A673 (cell line): ENCODE data around the gene IPP. TPM values are rescaled to one million over a fixed set of nuclear protein-coding genes. Genes with fewer than 3 reads are reported as not detected.
"Not testable (repeated sequence)": the region's sequence is repeated elsewhere in the genome, so short reads cannot be mapped to it uniquely, and the experiment has no call there.

ENCODE experiments used
- BruUV-seq: library from RNA; stranded (reverse); fragments of 400-500 nt; replicated peaks from 2 replicates; lab custom pipeline; 2021; lab: Mats Ljungman, UMichigan
- CTCF ChIA-PET: fragments of 300-600 bp; sonication (Branson Sonifier 250); formaldehyde crosslinking; loops from one replicate; lab custom pipeline; 2022; ENCODE audit warnings: antibody characterized with exemption; lab: Charles Lee
- POLR2A ChIA-PET: fragments of 300-600 bp; sonication (Branson Sonifier 250); formaldehyde crosslinking; loops from one replicate; lab custom pipeline; 2022; ENCODE audit warnings: antibody characterized with exemption; ENCODE audit not compliant: low non-redundant PET; lab: Charles Lee
- DNase-seq: peaks from one replicate; pipeline ENCODE4 v3.0.0-alpha.2; 2015; ENCODE audit warnings: low spot score
- H3K27ac ChIP-seq: fragments of 200-600 bp; sonication (generic); 2 replicates; pipeline ENCODE4 v1.5.1; 2016; ENCODE audit warnings: mixed run types, low read depth, mild to moderate bottlenecking, mixed read lengths, antibody characterized with exemption, low read length; ENCODE audit not compliant: poor library complexity, severe bottlenecking
- H3K27me3 ChIP-seq: fragments of 200-600 bp; sonication (generic); replicated peaks from 2 replicates; pipeline ENCODE4 v1.6.1; 2017; ENCODE audit warnings: mixed run types, low read depth, mild to moderate bottlenecking, mixed read lengths, antibody characterized with exemption, low read length; ENCODE audit not compliant: insufficient read depth, poor library complexity
- H3K36me3 ChIP-seq: fragments of 200-600 bp; sonication (generic); 2 replicates; pipeline ENCODE4 v1.6.1; 2016; ENCODE audit warnings: mixed run types, mild to moderate bottlenecking, mixed read lengths, antibody characterized with exemption, low read length; ENCODE audit not compliant: insufficient read depth, poor library complexity, severe bottlenecking
- H3K4me1 ChIP-seq: fragments of 200-600 bp; sonication (generic); 2 replicates; pipeline ENCODE4 v1.6.1; 2017; ENCODE audit warnings: mixed run types, mild to moderate bottlenecking, mixed read lengths, antibody characterized with exemption, low read length; ENCODE audit not compliant: insufficient read depth, poor library complexity, severe bottlenecking
- H3K4me3 ChIP-seq: fragments of 200-600 bp; sonication (generic); 2 replicates; pipeline ENCODE4 v1.5.1; 2016; ENCODE audit warnings: low read depth, mixed run types, mild to moderate bottlenecking, mixed read lengths, low read length; ENCODE audit not compliant: poor library complexity, severe bottlenecking
- H3K9me3 ChIP-seq: fragments of 200-600 bp; sonication (generic); 2 replicates; pipeline ENCODE4 v1.6.1; 2016; ENCODE audit warnings: mixed run types, low read depth, mild to moderate bottlenecking, mixed read lengths, antibody characterized with exemption, low read length; ENCODE audit not compliant: poor library complexity, severe bottlenecking
- EZH2 ChIP-seq: fragments of 200-600 bp; sonication (generic); IDR thresholded peaks from 2 replicates; pipeline ENCODE4 v1.6.1; 2017; ENCODE audit warnings: borderline replicate concordance, low read depth, mild to moderate bottlenecking, mixed read lengths, antibody characterized with exemption, low read length; ENCODE audit not compliant: poor library complexity, severe bottlenecking
- intact Hi-C: fragments of 100-400 bp; cut with micrococcal nuclease; formaldehyde crosslinking; loops from one replicate; pipeline ENCODE4 v1.10.0; 2022; ENCODE audit not compliant: unreplicated experiment
- total RNA-seq: library from RNA; stranded (reverse); gene quantifications from 2 replicates; pipeline ENCODE4 v1.2.3, GENCODE V29; 2021
- TF ChIP-seq, protein P1 (sequence below): fragments of 300-800, 200-600 bp; sonication (generic); conservative IDR thresholded peaks from 2 replicates; pipeline ENCODE4 v1.5.1; 2017; ENCODE audit warnings: low read depth, mild to moderate bottlenecking, antibody characterized with exemption, low read length, moderate library complexity, mixed read lengths

IPP gene
- total RNA-seq, 1 experiment from 2014 or later: 15.7 TPM

DNA sequence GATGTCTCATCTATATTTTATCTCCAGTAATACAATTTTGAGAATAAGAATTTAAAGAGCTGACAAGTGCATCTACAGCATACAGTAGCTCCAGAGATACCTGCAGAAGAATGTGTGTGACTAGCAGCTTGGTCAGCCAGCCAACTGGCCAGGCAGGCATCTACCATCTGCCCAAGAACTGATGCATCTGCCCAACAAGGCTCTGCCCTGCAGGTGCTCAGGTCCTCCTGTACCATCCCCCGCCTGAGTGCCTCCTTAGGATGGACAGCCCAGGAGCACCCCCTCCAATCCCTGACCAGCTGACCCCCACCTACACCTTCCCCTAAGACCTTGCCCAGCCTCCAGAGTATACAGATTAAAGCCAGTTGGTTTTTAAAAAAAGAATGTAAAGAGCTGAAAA is 32.2 kb downstream of the IPP start:
- no peak for DNase-seq
- no TSS peak for BruUV-seq
- no peaks in the 10 kb centered on the region for H3K4me1 ChIP-seq
- intact Hi-C loops: no loop called here
- H3K27me3 ChIP-seq: no peaks in the 10 kb centered on the region
- ChIA-PET POLR2A (no interaction called here), CTCF (no interaction called here)
- H3K9me3 ChIP-seq: no peaks in the 10 kb centered on the region
- no peak for TF ChIP-seq EZH2
- TF ChIP-seq, protein P1, sequence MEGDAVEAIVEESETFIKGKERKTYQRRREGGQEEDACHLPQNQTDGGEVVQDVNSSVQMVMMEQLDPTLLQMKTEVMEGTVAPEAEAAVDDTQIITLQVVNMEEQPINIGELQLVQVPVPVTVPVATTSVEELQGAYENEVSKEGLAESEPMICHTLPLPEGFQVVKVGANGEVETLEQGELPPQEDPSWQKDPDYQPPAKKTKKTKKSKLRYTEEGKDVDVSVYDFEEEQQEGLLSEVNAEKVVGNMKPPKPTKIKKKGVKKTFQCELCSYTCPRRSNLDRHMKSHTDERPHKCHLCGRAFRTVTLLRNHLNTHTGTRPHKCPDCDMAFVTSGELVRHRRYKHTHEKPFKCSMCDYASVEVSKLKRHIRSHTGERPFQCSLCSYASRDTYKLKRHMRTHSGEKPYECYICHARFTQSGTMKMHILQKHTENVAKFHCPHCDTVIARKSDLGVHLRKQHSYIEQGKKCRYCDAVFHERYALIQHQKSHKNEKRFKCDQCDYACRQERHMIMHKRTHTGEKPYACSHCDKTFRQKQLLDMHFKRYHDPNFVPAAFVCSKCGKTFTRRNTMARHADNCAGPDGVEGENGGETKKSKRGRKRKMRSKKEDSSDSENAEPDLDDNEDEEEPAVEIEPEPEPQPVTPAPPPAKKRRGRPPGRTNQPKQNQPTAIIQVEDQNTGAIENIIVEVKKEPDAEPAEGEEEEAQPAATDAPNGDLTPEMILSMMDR: no peak
- no peak overlapping the region for H3K4me3 ChIP-seq
- H3K27ac ChIP-seq: no peak overlapping the region
- H3K36me3 ChIP-seq: peaks cover 3% of the 10 kb centered on the region

DNA sequence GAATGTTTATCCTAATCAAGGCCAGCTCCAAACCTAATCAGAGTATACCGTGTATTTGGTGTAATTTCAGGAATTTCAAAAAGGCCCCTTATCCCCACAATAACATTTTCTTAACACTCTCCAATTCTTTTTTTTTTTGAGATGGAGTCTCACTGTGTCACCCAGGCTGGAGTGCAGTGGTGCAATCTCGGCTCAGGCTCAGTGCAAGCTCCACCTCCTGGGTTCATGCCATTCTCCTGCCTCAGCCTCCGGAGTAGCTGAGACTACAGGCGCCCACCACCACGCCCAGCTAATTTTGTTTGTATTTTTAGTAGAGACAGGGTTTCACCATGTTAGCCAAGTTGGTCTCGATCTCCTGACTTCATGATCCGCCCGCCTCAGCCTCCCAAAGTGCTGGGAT is 33.1 kb downstream of the IPP start:
- H3K27ac ChIP-seq, DNase-seq, CTCF ChIA-PET, H3K36me3 ChIP-seq, H3K4me1 ChIP-seq, H3K27me3 ChIP-seq, H3K4me3 ChIP-seq, POLR2A ChIA-PET, intact Hi-C loops, H3K9me3 ChIP-seq, BruUV-seq: not testable (repeated sequence)

DNA sequence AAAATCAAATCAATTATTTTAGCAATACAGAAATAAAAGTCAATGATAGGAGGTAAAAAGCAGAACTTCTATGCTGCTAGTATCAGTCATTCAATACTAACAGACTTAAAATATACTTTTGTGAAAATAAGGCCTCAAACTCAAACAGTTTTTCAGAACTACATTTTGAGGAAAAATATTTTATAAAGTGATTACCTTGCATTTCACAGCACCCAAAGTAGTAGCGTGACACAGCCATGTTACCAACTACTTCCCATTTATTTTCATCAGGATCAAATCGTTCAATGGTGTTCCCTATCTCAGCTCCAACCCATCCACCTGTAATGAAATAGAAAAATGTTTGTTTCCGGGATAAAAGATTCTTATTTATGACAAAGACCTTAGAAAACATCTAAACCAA is 33.8 kb downstream of the IPP start:
- DNase-seq: no peak
- H3K9me3 ChIP-seq: no peaks in the 10 kb centered on the region
- no peak overlapping the region for H3K27ac ChIP-seq
- TF ChIP-seq, protein P1: no peak
- TF ChIP-seq EZH2: no peak
- BruUV-seq: no TSS peak
- intact Hi-C loops: no loop called here
- no peak overlapping the region for H3K4me3 ChIP-seq
- POLR2A ChIA-PET: no interaction called here
- H3K4me1 ChIP-seq: no peaks in the 10 kb centered on the region
- H3K36me3 ChIP-seq: peaks cover 7% of the 10 kb centered on the region
- CTCF ChIA-PET: no interaction called here
- no peaks in the 10 kb centered on the region for H3K27me3 ChIP-seq

DNA sequence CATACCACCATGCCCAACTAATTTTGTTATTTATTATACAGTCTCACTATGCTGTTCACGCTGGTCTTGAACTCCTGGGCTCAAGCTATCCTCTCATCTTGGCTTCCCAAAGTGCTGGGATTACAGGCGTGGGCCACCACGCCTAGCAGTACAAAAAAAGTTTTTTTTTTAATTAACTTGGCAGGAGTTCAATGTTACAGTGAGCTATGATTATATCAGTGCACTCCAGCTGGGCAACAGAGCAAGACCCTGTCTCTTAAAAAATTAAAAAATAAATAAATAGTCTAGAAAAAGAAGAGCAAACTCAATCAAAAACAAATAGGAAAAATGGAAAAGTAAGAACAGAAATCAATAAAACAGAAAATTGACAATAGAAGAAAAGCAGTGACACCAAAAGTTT is 36.7 kb downstream of the IPP start:
- ChIA-PET CTCF (no interaction called here), POLR2A (no interaction called here)
- no peaks in the 10 kb centered on the region for H3K27me3 ChIP-seq
- peaks cover 7% of the 10 kb centered on the region for H3K36me3 ChIP-seq
- TF ChIP-seq, protein P1: no peak
- TF ChIP-seq EZH2: no peak
- no TSS peak for BruUV-seq
- H3K9me3 ChIP-seq: no peaks in the 10 kb centered on the region
- H3K4me1 ChIP-seq: no peaks in the 10 kb centered on the region
- intact Hi-C loops: no loop called here
- H3K4me3 ChIP-seq: no peak overlapping the region
- H3K27ac ChIP-seq: no peak overlapping the region
- DNase-seq: no peak
